Vein endothelial cell (primary cell): ENCODE measurements around the gene BBS2. TPM values are rescaled to one million over a fixed set of nuclear protein-coding genes. Genes with fewer than 3 reads are reported as not detected.

ENCODE experiments used
- total RNA-seq: library from RNA; depleted of rRNA; stranded (reverse); fragments of >200 nt; gene quantifications from 2 replicates; pipeline ENCODE4 v1.2.3, GENCODE V29; 2012

BBS2 gene
- total RNA-seq = 35.3 and 38.2 TPM in 2 replicates

GRCh38 chr16:56519459-56520250 is at the start of gene BBS2:
Gene BBS2, minus strand, starts transcription at chr16:56520024. Its CDS starts 162 bp downstream, at chr16:56519862.

GRCh38 chr16:56564793-56565477 is 45.1 kb upstream of the BBS2 start, which contains the start of gene MT4:
Gene MT4, plus strand, starts transcription at chr16:56565073. Its CDS starts 56 bp downstream, at chr16:56565129.

GRCh38 chr16:56450986-56451752 is 68.7 kb downstream of the BBS2 start, which contains the start of the genes NUDT21 and OGFOD1:
Gene NUDT21, minus strand, starts transcription at chr16:56451332. Its CDS starts 130 bp downstream, at chr16:56451202.
Gene OGFOD1, plus strand, starts transcription at chr16:56451554. Its CDS starts 59 bp downstream, at chr16:56451613.

Other genes with a start within 250 kb of the BBS2 start
- 178 and 229 TPM in 2 replicates for gene AMFR, start 94.5 kb downstream of the BBS2 start, total RNA-seq
- gene NUDT21, start 68.7 kb downstream of the BBS2 start, total RNA-seq = 78.7 and 122 TPM in 2 replicates
- 63.7 and 103 TPM in 2 replicates for gene OGFOD1, start 68.5 kb downstream of the BBS2 start, total RNA-seq
- gene MT4, start 45.0 kb upstream of the BBS2 start, total RNA-seq = not detected in 2 replicates
- not detected in 2 replicates for gene MT3, start 69.5 kb upstream of the BBS2 start, total RNA-seq
- 94.5 and 126 TPM in 2 replicates for gene MT2A, start 88.6 kb upstream of the BBS2 start, total RNA-seq
- 95.0 and 97.3 TPM in 2 replicates for gene MT1E, start 105.8 kb upstream of the BBS2 start, total RNA-seq
- gene MT1M, start 112.6 kb upstream of the BBS2 start, total RNA-seq = 0.65 and 2.4 TPM in 2 replicates
- gene MT1A, start 118.6 kb upstream of the BBS2 start, total RNA-seq = 1.7 and 5.6 TPM in 2 replicates
- gene MT1B, start 131.9 kb upstream of the BBS2 start, total RNA-seq = not detected in 2 replicates
- 0.33 and 0.38 TPM in 2 replicates for gene MT1F, start 137.9 kb upstream of the BBS2 start, total RNA-seq
- 1.2 TPM in 1 of 2 replicates, not detected in the other for gene MT1G, start 148.0 kb upstream of the BBS2 start, total RNA-seq
- gene MT1H, start 149.8 kb upstream of the BBS2 start, total RNA-seq = not detected in 2 replicates
- gene MT1X, start 162.4 kb upstream of the BBS2 start, total RNA-seq = 32.8 and 33.0 TPM in 2 replicates
- gene NUP93, start 210.1 kb upstream of the BBS2 start, total RNA-seq = 68.3 and 88.9 TPM in 2 replicates